Activated CD4-positive, alpha-beta T cell treated with anti-CD3 and anti-CD28 coated beads for 24 hours (primary cell): ENCODE data around the gene PIP5KL1.

ENCODE experiments used
- DNase-seq, 2 donors: peaks; one replicate each; pipeline ENCODE4 v3.0.0-alpha.2; 2020; ENCODE audit warnings: low read depth in 2 of 2

Gene PIP5KL1

DNA sequence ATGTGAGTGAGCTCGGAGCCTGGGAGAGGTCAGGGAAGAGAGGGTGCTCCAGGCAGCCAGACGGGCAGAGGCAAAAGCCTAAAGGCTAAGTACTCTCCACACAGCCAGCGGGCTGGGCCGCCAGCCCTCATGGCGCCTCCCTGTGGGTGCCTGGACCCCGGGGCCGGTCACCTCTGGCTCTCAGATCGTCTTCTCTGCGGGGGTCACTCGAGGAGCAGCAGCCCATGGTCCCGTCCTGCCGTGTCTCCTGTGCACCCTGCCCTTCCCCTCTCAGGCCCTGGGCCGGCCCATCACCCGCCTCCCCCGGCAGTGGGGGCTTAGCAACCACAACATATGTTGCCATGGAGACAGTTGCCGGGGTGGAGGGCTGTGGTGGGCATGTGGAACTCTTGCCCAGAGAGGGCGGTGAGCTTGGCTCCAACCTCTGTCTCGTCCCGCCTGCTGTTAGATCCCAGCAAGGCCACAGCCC is 57.3 kb downstream of the PIP5KL1 start:
- DNase-seq, result no peak

DNA sequence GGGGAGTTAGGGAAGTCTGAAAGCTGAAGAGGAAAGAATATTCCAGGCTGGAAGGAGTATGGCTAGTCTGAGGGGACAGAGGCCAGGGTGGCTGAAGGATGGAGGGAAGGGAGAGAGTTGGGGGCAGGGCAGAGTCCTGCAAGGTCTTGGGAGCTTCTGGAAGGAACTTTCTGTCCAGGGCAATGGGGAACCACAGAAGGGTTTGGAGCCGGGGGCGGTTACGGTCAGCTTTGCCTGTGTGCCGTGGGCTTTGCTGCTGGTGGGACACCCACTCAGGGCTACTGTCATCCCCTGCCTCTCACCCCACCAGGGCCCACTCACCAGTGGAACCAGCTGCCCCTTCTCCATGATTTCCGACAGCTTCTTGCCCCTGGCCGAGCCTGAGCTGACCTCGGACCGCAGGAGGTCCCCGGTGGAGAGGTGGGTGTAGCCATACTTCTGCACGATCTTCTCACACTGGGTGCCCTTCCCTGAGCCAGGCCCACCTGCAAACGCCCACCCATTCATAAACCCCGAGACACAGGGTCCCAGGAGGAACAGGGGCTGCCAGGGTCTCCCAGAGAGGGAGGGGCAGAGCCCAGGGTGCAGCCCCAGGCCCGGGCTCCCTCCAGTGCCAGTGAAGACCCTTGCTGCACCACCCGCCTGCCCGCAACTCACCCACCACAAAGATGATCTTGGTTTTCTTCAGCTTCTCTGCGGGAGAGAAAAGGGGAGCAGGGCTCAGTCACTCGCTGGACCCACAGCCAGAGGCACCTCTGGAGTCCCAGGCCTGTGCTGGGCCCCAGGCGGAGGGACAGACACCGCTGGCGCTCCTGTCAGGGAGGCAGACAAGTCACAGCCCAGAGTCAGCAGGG is 58.0 kb downstream of the PIP5KL1 start:
- no peak for DNase-seq

DNA sequence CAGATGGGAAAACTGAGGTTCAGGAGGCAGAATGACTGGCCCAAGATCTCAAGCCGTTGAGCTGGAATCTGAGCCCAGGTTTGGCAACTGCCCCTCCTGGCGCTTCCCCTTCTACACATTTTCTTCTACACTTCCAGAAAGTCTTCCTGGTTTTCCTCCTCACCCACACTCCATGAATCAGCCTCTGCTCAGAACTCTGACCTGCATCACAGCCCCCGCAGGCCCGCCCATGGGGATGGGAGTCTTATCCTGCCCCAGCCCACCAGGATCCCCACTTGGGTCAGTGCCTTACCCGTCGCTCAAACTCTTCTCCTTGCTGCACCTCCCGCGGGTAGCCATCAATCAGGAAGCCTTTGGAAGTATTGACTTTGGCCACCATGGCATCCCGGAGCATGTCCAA is 59.0 kb downstream of the PIP5KL1 start:
- DNase-seq, result no peak

DNA sequence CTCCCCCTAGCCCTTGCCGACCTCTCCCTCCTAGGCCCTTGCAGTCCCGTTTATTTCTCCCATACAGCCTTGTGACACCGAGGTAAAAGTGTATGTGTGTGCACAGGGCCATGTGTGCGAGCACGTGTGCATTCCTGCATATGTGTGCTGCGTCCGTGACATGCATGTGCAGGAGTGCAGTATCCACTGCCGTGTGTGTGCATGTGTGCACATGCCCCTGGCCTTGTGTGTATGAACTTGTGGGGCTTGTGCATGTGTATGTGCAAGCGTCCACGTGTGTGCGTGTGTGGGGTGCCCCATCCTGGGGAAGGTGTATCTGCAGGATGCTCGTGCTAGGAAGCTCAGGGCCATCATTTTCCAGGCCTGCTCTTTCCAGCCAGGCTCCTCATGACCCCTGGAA is 59.7 kb downstream of the PIP5KL1 start:
- no peak for DNase-seq
